GM23338 (cell line): ENCODE measurements around the gene SBF1.

Experiments used
- CREB1 ChIP-seq: fragments of 250-450 bp; sonication (Bioruptor Pico); IDR thresholded peaks from 2 replicates; pipeline ENCODE4 v1.5.0; 2020; ENCODE audit warnings: low read depth, mild to moderate bottlenecking, moderate library complexity
- TF ChIP-seq, protein P1 (sequence below), 2 experiments: fragments of 200-600 bp in 1 of 2; sonication (generic) in 1 of 2; conservative IDR thresholded peaks; 2 replicates each; pipeline versions ENCODE4 v1.5.1 to v1.6.1; 2016 to 2017; ENCODE audit warnings: antibody characterized with exemption in 2 of 2, low read depth in 2 of 2, mild to moderate bottlenecking in 2 of 2, moderate library complexity in 1 of 2

DNA sequence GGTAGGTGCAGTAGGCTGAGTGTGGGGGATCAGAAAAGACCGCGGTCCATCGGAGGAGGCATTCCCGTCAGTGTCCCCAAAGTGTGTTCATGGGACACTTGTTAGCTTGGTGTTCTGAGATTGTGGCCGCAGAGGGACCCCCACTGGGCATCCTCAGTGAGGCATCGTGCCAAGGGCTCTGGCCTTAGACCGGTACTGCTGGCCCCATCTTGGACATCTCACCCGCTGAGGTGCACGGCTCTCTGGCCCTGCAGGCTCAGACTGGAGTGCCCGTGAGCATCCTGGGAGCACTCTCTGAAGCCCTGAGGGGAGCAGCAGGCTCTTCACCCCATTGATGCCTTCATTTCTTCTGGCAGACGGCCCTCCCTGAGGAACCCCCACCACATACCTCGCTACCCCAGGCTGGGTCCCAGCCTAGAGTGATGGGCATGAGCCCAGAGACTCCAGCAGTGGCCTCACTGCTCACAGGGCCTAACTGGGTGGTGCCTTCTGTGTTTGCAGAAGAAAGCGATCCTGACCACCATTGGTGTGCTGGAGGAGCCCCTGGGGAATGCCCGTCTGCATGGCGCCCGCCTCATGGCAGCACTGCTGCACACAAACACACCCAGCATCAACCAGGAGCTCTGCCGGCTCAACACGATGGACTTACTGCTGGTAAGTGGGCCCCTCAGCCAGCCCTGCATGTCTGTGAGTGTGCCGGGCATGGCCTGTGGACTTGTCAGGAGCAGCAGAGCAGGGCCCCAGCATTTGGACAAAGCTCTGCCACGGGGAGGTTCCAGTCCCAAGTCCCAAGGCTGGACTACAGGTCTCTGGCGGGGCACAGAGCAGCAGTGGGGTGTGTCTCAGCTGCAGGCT lies 51.6 kb downstream of the SBF1 start:
- TF ChIP-seq CREB1, result no peak
- TF ChIP-seq, protein P1, sequence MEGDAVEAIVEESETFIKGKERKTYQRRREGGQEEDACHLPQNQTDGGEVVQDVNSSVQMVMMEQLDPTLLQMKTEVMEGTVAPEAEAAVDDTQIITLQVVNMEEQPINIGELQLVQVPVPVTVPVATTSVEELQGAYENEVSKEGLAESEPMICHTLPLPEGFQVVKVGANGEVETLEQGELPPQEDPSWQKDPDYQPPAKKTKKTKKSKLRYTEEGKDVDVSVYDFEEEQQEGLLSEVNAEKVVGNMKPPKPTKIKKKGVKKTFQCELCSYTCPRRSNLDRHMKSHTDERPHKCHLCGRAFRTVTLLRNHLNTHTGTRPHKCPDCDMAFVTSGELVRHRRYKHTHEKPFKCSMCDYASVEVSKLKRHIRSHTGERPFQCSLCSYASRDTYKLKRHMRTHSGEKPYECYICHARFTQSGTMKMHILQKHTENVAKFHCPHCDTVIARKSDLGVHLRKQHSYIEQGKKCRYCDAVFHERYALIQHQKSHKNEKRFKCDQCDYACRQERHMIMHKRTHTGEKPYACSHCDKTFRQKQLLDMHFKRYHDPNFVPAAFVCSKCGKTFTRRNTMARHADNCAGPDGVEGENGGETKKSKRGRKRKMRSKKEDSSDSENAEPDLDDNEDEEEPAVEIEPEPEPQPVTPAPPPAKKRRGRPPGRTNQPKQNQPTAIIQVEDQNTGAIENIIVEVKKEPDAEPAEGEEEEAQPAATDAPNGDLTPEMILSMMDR (conservative IDR thresholded peaks at IDR 0.05; ENCODE audit: low read depth in 2 of 2), result no peak
